SH-SY5Y (cell line): ENCODE data around the gene ITGB6.

Experiments used
- GATA2 ChIP-seq: IDR thresholded peaks from 2 replicates; pipeline ENCODE4 v1.6.1; 2011; ENCODE audit warnings: mild to moderate bottlenecking, low read depth, low read length
- GATA3 ChIP-seq: IDR thresholded peaks from 2 replicates; pipeline ENCODE4 v1.6.1; 2011; ENCODE audit warnings: low read depth, mild to moderate bottlenecking, low read length, moderate library complexity

DNA sequence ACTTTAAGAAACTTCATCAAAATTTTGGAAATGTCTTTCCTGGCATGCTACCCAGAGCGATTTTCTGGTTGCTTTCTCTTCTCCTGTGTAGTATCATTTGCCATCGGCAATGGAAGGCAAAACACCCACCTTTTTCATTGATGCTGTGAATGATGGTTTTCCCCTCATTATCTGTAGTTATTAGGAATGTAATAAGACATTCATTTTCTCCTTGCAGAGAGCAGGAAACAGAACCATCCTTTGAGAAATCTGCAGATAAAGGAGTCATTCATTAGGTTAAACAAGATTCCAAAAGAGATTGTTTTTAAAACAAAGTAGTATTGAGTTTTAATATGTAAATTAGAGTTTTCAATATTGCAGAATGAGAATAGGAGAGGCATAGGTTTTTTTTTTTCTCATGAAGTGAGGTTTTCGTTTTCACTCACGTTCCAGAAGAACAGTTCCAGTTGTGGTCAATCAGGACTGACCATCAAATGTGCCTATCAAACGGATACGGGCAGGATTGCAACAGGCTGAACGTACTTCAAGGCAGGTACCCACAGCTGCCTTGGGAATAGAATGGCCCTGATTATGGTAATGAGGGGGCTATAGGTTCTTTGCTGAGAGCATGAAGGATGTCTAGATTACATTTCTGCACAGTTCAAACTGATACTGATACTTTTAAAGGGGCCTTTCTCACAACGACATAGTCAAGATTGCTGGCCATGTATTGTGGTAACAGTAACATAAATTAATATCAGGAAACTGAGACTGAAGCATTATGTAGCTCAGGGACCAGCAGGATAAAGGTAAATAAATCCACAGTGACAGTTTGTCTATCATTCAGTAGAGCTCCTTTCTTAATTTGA is 87.9 kb downstream of the ITGB6 start:
- TF ChIP-seq GATA2 (no peak), GATA3 (no peak)
